GM12891 (cell line): Measurements from ENCODE around the gene RALGAPA2.

ENCODE experiments used
- DNase-seq: peaks from one replicate; pipeline ENCODE4 v3.0.0; 2011; ENCODE audit warnings: low spot score; ENCODE audit not compliant: insufficient read length
- FAIRE-seq: peaks from 2 replicates; lab custom pipeline; 2011; peaks lifted over from hg19 to GRCh38; lab: Jason Lieb, UNC
- PAX5 ChIP-seq: IDR thresholded peaks from 2 replicates; pipeline ENCODE4 v1.6.1; 2011; ENCODE audit warnings: low read length, moderate library complexity, mild to moderate bottlenecking; ENCODE audit not compliant: insufficient read depth, severe bottlenecking
- POLR2A ChIP-seq: IDR thresholded peaks from 2 replicates; pipeline ENCODE4 v1.6.1; 2011; ENCODE audit warnings: low read depth, low read length, control low read depth
- POLR2AphosphoS5 ChIP-seq: IDR thresholded peaks from 2 replicates; pipeline ENCODE4 v1.6.1; 2011; ENCODE audit warnings: low read depth, low read length, control low read depth
- POU2F2 ChIP-seq: IDR thresholded peaks from 2 replicates; pipeline ENCODE4 v1.6.1; 2011; ENCODE audit warnings: low read depth, mild to moderate bottlenecking, control low read depth, low read length, moderate library complexity
- SPI1 ChIP-seq: IDR thresholded peaks from 2 replicates; pipeline ENCODE4 v1.6.1; 2011; ENCODE audit warnings: low read depth, low read length, control low read depth
- TAF1 ChIP-seq: IDR thresholded peaks from 2 replicates; pipeline ENCODE4 v1.6.1; 2011; ENCODE audit warnings: low read depth, low read length, control low read depth

The RALGAPA2 gene

DNA sequence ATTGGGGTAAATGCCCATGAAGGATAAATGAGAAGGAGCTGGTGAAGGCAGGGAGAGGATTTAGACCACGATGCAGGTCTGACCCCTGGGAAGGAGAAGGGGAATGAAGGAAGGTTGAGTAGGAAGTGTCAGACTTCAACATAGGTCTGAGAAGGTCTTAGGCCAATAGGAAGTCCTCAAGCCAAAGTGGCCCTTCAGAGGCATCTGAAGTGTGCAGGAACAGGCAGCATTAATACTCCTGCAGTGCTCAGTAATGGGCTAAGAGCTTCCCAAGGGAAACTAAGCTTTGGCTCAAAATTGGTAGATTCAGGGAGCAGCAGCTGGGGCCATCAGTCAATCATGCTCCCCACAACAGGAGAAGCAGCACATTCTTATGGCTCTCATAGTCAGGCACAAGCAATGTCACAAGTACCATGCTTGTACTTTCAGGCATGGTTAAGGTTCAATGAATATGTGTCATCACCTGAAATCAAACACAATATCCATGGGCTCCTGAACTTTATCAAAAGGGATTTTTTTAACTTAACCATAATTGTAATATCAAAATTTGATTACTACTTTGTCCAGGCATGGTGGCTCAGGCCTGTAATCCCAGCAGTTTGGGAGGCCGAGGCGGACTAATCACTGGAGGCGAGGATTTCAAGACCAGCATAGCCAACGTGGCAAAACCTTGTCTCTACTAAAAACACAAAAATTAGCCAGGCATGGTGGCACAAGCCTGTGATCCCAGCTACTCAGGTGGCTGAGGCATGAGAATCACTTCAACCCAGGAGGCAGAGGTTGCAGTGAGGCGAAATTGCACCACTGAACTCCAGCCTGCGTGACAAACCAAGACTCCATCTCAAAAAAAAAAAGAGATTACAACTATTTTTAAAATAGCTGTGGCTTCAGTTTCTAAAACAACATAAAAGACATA, 9.9 kb downstream of the RALGAPA2 start:
- FAIRE-seq (no peak), DNase-seq (no peak)
- TF ChIP-seq SPI1 = no peak
- TF ChIP-seq PAX5 = no peak
- no peak for TF ChIP-seq POU2F2
- no peak for TF ChIP-seq POLR2A
- no peak for TF ChIP-seq POLR2AphosphoS5
- no peak for TF ChIP-seq TAF1

DNA sequence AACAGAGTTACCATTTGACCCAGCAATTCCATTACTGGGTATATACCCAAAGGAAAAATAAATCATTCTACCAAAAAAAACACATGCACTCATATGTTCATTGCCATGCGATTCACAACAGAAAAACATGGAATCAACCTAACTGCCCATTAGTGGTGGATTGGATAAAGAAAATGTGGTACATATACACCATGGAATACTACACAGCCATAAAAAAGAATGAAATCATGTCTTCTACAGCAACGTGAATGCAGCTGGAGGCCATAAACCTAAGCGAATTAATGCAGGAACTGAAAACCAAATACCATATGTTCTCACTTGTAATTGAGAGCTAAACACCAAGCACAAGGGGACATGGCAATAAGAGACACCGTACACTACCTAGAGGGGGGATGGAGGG, 12.5 kb downstream of the RALGAPA2 start:
- TF ChIP-seq POLR2AphosphoS5 = no peak
- TF ChIP-seq POU2F2 = no peak
- TF ChIP-seq PAX5 = no peak
- TF ChIP-seq SPI1 = no peak
- no peak for TF ChIP-seq TAF1
- no peak for TF ChIP-seq POLR2A
- DNase-seq = no peak
- FAIRE-seq = no peak

- no peak for TF ChIP-seq POLR2AphosphoS5
- TF ChIP-seq POU2F2 = no peak
- TF ChIP-seq PAX5 = no peak
- TF ChIP-seq TAF1 = no peak
- no peak for TF ChIP-seq POLR2A
- no peak for TF ChIP-seq SPI1
- DNase-seq (no peak), FAIRE-seq (no peak)
Observed at GRCh38 chr20:20699144-20699543, 13.3 kb downstream of the RALGAPA2 start.

DNA sequence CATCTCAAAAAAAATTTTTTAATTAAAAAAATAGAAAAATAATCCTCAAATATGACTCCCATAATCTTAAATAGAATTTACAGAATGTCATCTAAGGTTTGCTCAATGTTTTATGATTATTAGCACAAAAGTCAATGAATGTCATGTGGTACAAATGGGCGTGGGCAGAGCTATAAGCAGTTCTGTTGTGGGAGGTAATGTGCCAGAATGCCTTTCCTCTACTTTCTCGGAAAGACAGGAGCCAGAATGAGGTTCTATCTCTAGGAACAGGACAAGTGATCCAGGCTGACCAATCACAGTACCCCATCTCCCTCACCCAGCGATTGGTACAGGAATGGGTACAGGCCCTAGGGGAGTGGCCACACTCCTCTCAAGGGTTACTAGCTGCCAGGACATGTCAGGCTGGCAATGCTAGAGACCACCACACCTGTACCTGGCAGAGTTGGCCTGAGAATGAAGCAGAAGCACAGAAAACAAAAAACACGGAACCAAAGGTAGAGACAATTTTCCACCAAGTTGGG, 15.1 kb downstream of the RALGAPA2 start:
- no peak for FAIRE-seq
- no peak for TF ChIP-seq PAX5
- no peak for TF ChIP-seq POU2F2
- no peak for TF ChIP-seq TAF1
- no peak for TF ChIP-seq POLR2AphosphoS5
- no peak for DNase-seq

DNA sequence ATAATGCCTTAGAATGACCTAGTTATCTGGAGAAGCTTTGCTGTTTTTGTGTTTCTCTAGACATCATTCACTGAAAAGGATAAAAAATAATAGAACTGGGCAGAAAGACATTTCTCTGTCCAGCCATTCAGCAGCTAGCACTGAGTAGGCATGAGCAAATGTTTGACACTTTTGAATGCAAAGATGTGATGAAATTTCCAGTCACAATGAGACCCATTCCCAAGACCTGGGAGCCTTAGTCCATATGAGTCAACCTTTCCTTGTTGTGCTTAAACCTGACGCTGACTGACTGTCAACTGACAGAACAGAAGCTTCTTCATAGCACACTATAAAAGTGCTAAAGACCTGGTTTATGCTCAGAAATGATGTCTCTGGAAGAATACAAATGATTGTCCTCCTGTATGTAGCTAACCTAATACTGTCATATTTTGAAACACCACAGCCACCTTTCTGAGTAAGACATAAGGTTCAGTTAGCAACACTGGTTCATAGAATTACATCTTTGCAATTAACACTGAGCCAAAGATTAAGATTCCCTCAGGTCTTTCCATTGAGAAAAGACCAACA, 17.1 kb downstream of the RALGAPA2 start:
- DNase-seq = no peak
- TF ChIP-seq POLR2AphosphoS5 (no peak), TAF1 (no peak), PAX5 (no peak), POLR2A (no peak), POU2F2 (no peak), SPI1 (no peak)
- FAIRE-seq = no peak

DNA sequence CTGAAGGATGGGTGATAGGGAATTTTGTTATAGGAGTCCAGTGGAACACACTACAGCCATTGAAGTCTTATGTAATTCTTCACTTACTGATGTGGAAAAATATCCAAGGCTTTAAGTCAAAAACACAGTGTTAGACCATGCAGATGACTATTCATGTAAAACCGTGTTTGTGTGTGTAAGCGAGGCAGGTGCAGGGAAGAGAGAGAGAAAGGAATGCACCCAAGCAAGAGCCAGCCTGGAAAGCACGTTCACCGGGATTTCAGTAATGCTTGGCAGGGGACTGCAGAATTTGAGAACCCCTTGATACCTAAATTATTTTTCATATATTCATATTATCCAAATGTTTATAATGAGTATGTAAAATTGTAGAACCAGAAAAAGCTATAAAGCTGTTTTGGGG, 17.9 kb downstream of the RALGAPA2 start:
- no peak for FAIRE-seq

GRCh38 chr20:20692587-20692986, 19.9 kb downstream of the RALGAPA2 start:
- no peak for DNase-seq
- FAIRE-seq = no peak
- TF ChIP-seq POLR2A (no peak), PAX5 (no peak), POLR2AphosphoS5 (no peak), POU2F2 (no peak), TAF1 (no peak), SPI1 (no peak)

More for the DNA sequence above, 17.9 kb downstream of the RALGAPA2 start:
- DNase-seq = no peak
- TF ChIP-seq PAX5 (no peak), TAF1 (no peak), POU2F2 (no peak), POLR2A (no peak), POLR2AphosphoS5 (no peak), SPI1 (no peak)

DNA sequence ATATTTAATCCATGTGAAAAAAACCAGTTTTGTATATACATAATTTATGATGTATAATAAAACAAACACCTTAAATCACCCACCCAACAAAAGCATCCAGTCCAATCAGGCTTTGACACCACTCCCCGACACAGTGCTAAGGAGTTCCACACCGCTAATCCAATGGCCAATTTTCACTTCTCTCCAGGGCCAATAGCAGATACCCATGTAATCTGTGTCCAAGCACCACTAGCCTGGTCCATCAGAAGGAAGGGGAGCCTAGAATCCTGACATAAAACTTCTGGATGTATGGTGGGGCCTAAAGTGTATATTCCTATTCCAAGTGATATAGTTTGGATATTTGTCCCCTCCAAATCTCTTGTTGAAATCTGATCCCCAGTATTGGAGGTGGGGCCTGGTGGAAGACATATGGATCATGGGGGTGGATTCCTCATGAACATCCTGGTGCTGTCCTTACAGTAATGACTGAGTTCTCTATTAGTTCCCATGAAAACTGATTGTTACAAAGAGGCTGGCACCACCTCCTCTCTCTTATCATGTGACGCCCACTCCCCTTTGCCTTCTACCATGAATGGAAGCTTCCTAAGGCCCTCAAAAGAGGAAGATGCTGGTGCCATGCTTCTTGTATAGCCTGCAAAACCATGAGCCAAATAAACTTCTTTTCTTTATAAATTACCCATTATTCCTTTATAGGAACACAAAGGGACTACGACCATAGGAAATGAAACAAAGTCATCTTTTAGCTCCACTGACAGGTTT, 20.8 kb downstream of the RALGAPA2 start:
- FAIRE-seq (peak; percentile 13), DNase-seq (no peak)
- TF ChIP-seq POLR2A = no peak
- TF ChIP-seq TAF1 = no peak
- TF ChIP-seq POU2F2 = no peak
- no peak for TF ChIP-seq PAX5
- TF ChIP-seq SPI1 = no peak
- no peak for TF ChIP-seq POLR2AphosphoS5
